K562 (cell line): ENCODE results near the gene KRTAP10-11.

Source experiments
- CTCF ChIP-seq, 3 experiments: IDR thresholded peaks in 2 of 3; conservative IDR thresholded peaks in 1 of 3; 2 replicates each; pipeline ENCODE4 v1.5.1; 2011 to 2012; ENCODE audit warnings: low read length in 3 of 3, mild to moderate bottlenecking in 3 of 3, control low read depth in 2 of 3, improper control_type of control experiment in 1 of 3, inconsistent platforms in 1 of 3, low read depth in 1 of 3, mixed read lengths in 1 of 3, moderate library complexity in 1 of 3; ENCODE audit not compliant: insufficient read depth in 2 of 3
- E2F8 ChIP-seq: fragments of 450-650 bp; IDR thresholded peaks from 2 replicates; pipeline ENCODE4 v1.7.1; 2018; ENCODE audit warnings: mild to moderate bottlenecking, low read depth; ENCODE audit not compliant: partially characterized antibody
- ELF2 ChIP-seq: fragments of 250-450 bp; sonication (Bioruptor Pico); IDR thresholded peaks from 2 replicates; pipeline ENCODE4 v1.5.0; 2021; ENCODE audit warnings: mild to moderate bottlenecking
- ELF4 ChIP-seq: fragments of 450-650 bp; formaldehyde crosslinking; IDR thresholded peaks from 2 replicates; pipeline ENCODE4 v1.4.0; 2022; ENCODE audit warnings: missing genetic modification characterization
- HMG20A ChIP-seq: fragments of 450-650 bp; formaldehyde crosslinking; conservative IDR thresholded peaks from 2 replicates; pipeline ENCODE4 v1.4.0; 2020; ENCODE audit warnings: mild to moderate bottlenecking, mixed read lengths
- NR2C2 ChIP-seq, 2 experiments: fragments of 200-800 bp in 1 of 2; sonication (Bioruptor generic) in 1 of 2; sonication (generic) in 1 of 2; formaldehyde crosslinking in 1 of 2; IDR thresholded peaks; 2 replicates each; pipeline versions ENCODE4 v1.6.1 to v1.8.0; 2016 to 2022; ENCODE audit warnings: mild to moderate bottlenecking in 1 of 2, missing compliant biosample characterization in 1 of 2, missing genetic modification characterization in 1 of 2, missing genetic modification reagents in 1 of 2
- POLR2A ChIP-seq: fragments of 450-650 bp; conservative IDR thresholded peaks from 2 replicates; pipeline ENCODE4 v1.6.1; 2016
- RCOR1 ChIP-seq, 2 experiments: IDR thresholded peaks; 2 replicates each; pipeline ENCODE4 v1.6.1; 2012; ENCODE audit warnings: low read depth in 2 of 2, low read length in 2 of 2, borderline replicate concordance in 1 of 2, improper control_type of control experiment in 1 of 2
- USF2 ChIP-seq: sonication (generic); formaldehyde crosslinking; IDR thresholded peaks from 2 replicates; pipeline ENCODE4 v1.5.0; 2020; ENCODE audit warnings: missing genetic modification reagents
- ZSCAN29 ChIP-seq: fragments of 450-650 bp; IDR thresholded peaks from 2 replicates; pipeline ENCODE4 v1.6.1; 2017

GRCh38 chr21:44616591-44616926, 29.7 kb upstream of the KRTAP10-11 start:
- TF ChIP-seq POLR2A (no peak), ZSCAN29 (no peak), ELF4 (no peak), USF2 (CRISPR knock-in tag) (no peak), ELF2 (CRISPR knock-in tag) (no peak), E2F8 (no peak), HMG20A (CRISPR knock-in tag) (no peak), CTCF (IDR thresholded peaks at IDR 0.05 in 2 of 3, conservative IDR thresholded peaks at IDR 0.05 in 1 of 3; ENCODE audit: insufficient read depth in 2 of 3, low read depth in 1 of 3, low read length in 3 of 3) (no peak), RCOR1 (IDR thresholded peaks at IDR 0.05; ENCODE audit: borderline replicate concordance in 1 of 2, low read depth in 2 of 2, low read length in 2 of 2) (no peak), NR2C2 (CRISPR knock-in tag; IDR thresholded peaks at IDR 0.05) (no peak), NR2C2 (tag; IDR thresholded peaks at IDR 0.05) (no peak)
